Prostate gland (tissue), 2 donors: Measurements from ENCODE around the gene AGBL4. TPM values are rescaled to one million over a fixed set of nuclear protein-coding genes. Genes with fewer than 3 reads are reported as not detected.

ENCODE experiments used
- DNase-seq: peaks from one replicate; pipeline ENCODE4 v3.0.0-alpha.2; 2019; ENCODE audit warnings: low spot score
- H3K27ac ChIP-seq, 2 donors: fragments of 200-600 bp; sonication (generic); 2 replicates each; pipeline ENCODE4 v1.5.1; 2017 to 2019
- H3K27me3 ChIP-seq: fragments of 200-600 bp; sonication (generic); replicated peaks from 2 replicates; pipeline ENCODE4 v1.5.1; 2019; ENCODE audit not compliant: insufficient read depth
- H3K36me3 ChIP-seq, 2 donors: fragments of 200-600 bp; sonication (generic); 1 replicate in 1 of 2; 2 replicates in 1 of 2; pipeline versions ENCODE4 v1.5.1 to v1.8.1; 2017 to 2019
- H3K4me1 ChIP-seq: fragments of 200-600 bp; sonication (generic); replicated peaks from 2 replicates; pipeline ENCODE4 v1.5.1; 2019
- H3K4me3 ChIP-seq, 2 donors: fragments of 200-600 bp; sonication (generic); 2 replicates each; pipeline ENCODE4 v1.5.1; 2017 to 2019
- H3K9me3 ChIP-seq: fragments of 200-600 bp; sonication (generic); 2 replicates; pipeline ENCODE4 v1.5.1; 2017
- POLR2A ChIP-seq: fragments of 450-650 bp; IDR thresholded peaks from one replicate; pipeline ENCODE4 v1.6.1; 2016; ENCODE audit warnings: antibody characterized with exemption, mild to moderate bottlenecking
- POLR2AphosphoS5 ChIP-seq: sonication (generic); formaldehyde crosslinking; IDR thresholded peaks from one replicate; pipeline ENCODE4 v1.6.1; 2017; ENCODE audit warnings: antibody characterized with exemption
- WGBS: methylation state at CpG from one replicate; pipeline ENCODE4 v1.1.5; 2018; 5-methylcytosine and 5-hydroxymethylcytosine counted together
- intact Hi-C: fragments of 100-400 bp; cut with DNase I; formaldehyde crosslinking; loops from one replicate; pipeline ENCODE4 v1.14.2; 2022
- total RNA-seq, 2 donors: library from RNA; depleted of rRNA; stranded (reverse); fragments of >200 nt; gene quantifications; one replicate each; pipeline ENCODE4 v1.1.0, GENCODE V29; 2016
- TF ChIP-seq, protein P1 (sequence below), 4 experiments: fragments of 200-600 bp in 2 of 4; fragments of 450-650 bp in 2 of 4; sonication (generic) in 2 of 4; IDR thresholded peaks; 1 replicate in 3 of 4; 2 replicates in 1 of 4; pipeline ENCODE4 v1.5.1; 2016 to 2019; ENCODE audit warnings: antibody characterized with exemption in 4 of 4, mild to moderate bottlenecking in 2 of 4, moderate library complexity in 2 of 4

Gene AGBL4
- total RNA-seq, 2 donors from 2014 or later = 0.82 to 2.7 TPM

DNA sequence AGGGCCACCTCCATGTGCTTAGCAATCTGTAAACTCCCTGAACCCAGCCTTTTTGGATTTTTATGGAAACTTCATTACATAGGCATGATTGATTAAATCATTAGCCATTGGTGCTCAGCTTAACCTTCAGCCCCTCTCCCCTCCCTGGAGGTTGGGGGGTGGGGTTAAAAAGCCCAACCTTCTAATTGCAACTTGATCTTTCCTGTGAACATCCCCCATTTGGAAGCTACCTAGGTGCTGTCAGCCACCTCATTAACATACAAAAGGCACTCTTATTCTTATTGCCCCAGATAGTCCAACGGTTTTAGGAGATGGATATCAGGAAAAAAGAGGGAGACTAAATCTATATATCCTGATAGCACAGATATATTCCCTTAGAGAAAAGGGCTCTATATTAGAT, 823.0 kb downstream of the AGBL4 start:
- 13% methylated on average over 1 of the region's 1 CpG for WGBS
- Histone ChIP-seq H3K4me3 (no peak overlapping the region), H3K36me3 (no peaks in the 10 kb centered on the region), H3K4me1 (no peaks in the 10 kb centered on the region), H3K27me3 (no peaks in the 10 kb centered on the region), H3K9me3 (no peaks in the 10 kb centered on the region), H3K27ac (no peak overlapping the region)
- intact Hi-C loops = no loop called here
- DNase-seq = no peak
- TF ChIP-seq POLR2A (no peak), POLR2AphosphoS5 (no peak)
- TF ChIP-seq, protein P1, sequence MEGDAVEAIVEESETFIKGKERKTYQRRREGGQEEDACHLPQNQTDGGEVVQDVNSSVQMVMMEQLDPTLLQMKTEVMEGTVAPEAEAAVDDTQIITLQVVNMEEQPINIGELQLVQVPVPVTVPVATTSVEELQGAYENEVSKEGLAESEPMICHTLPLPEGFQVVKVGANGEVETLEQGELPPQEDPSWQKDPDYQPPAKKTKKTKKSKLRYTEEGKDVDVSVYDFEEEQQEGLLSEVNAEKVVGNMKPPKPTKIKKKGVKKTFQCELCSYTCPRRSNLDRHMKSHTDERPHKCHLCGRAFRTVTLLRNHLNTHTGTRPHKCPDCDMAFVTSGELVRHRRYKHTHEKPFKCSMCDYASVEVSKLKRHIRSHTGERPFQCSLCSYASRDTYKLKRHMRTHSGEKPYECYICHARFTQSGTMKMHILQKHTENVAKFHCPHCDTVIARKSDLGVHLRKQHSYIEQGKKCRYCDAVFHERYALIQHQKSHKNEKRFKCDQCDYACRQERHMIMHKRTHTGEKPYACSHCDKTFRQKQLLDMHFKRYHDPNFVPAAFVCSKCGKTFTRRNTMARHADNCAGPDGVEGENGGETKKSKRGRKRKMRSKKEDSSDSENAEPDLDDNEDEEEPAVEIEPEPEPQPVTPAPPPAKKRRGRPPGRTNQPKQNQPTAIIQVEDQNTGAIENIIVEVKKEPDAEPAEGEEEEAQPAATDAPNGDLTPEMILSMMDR (IDR thresholded peaks at IDR 0.05) = no peak

DNA sequence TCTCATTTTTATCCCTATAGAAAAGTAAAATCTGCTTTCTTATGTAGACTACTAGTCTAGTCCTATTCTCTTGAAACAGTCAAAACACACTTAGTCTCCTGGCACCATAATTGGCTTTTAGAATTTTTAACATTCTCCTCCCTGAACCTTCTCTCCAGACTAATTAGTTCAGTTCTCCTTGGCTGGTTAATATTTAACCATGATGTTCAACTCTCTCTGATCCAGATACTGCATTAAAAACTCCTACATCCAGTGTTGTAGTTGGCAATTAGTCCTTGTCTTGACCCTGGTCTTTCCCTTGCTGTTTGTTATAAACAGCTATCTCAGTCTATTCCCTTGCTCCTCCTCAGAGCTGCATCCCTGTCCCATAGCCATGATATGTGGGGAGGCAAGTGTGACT, 824.2 kb downstream of the AGBL4 start:
- Histone ChIP-seq H3K36me3 (no peaks in the 10 kb centered on the region), H3K4me1 (no peaks in the 10 kb centered on the region), H3K27me3 (no peaks in the 10 kb centered on the region), H3K27ac (no peak overlapping the region), H3K9me3 (no peaks in the 10 kb centered on the region), H3K4me3 (no peak overlapping the region)
- TF ChIP-seq POLR2AphosphoS5 (no peak), POLR2A (no peak)
- TF ChIP-seq, protein P1 (IDR thresholded peaks at IDR 0.05) = no peak
- DNase-seq = no peak
- intact Hi-C loops = no loop called here

DNA sequence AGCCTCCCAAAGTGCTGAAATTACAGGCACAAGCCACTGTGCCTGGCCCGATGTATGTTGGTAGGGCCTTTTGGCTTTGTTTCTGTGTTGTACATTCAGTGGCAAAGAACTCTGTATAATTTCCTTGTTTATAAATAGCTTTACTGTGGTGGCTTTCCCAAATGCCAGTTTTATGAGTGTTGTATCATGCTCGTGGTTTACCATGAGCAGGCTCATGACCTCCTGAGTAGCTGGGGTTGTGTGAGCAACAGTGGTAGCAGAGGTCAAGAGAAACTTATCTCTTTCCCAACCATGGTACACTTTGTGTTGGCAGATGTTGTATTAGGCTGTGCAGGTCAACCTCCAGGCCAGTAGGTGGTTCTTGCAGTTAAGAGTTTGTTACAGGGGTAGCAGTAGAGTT, 826.7 kb downstream of the AGBL4 start:
- no peaks in the 10 kb centered on the region for H3K4me1 ChIP-seq
- intact Hi-C loops = no loop called here
- H3K36me3 ChIP-seq = no peaks in the 10 kb centered on the region
- 76% methylated on average over 2 of the region's 2 CpGs for WGBS
- H3K4me3 ChIP-seq = no peak overlapping the region
- TF ChIP-seq POLR2A (no peak), POLR2AphosphoS5 (no peak)
- TF ChIP-seq, protein P1 (IDR thresholded peaks at IDR 0.05) = no peak
- H3K27me3 ChIP-seq = no peaks in the 10 kb centered on the region
- no peaks in the 10 kb centered on the region for H3K9me3 ChIP-seq
- H3K27ac ChIP-seq = no peak overlapping the region
- DNase-seq = no peak

DNA sequence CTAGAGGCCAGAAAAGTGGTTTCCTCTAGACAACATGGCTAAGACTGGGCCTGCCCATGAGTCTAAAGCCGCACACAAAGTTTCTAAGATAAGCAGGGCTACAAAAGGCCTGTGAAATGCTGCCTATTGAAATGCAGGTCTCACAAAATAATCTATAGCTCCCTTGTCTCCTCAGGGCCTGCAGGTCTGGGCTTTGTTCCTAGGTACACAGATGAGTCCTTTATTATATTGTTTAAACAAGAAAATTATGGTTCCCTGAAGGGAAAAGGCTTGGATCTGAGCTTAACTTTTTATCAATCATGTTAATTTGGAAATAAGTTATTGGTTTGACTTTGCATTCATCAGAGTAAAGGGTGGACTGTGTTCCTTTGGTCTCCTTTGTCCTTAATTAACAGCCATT, 833.6 kb downstream of the AGBL4 start:
- Histone ChIP-seq H3K27me3 (no peaks in the 10 kb centered on the region), H3K36me3 (no peaks in the 10 kb centered on the region), H3K9me3 (no peaks in the 10 kb centered on the region), H3K4me3 (no peak overlapping the region), H3K4me1 (no peaks in the 10 kb centered on the region), H3K27ac (no peak overlapping the region)
- intact Hi-C loops = no loop called here
- TF ChIP-seq POLR2A = no peak
- TF ChIP-seq, protein P1 (IDR thresholded peaks at IDR 0.05) = no peak
- no peak for TF ChIP-seq POLR2AphosphoS5
- 53% methylated on average over 1 of the region's 1 CpG for WGBS
- DNase-seq = no peak

DNA sequence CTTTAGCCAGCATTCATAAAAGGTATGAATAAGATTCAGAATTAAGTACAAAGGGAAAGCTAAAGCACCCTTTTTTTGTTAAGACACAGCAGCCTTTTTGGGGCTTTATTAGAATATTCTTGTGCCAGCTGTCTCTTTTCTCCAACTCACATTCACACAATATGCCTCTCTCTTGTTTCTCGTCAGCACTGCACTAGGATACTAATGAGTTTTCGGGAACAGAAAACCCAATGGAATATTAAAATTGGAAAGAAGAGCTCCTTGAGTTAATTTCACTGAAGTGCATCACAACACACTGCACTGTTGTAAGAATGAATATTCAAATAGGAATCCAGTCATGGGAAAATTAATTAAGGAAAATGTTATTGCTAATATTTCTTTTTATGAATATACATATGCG, 836.7 kb downstream of the AGBL4 start:
- H3K27ac ChIP-seq = no peak overlapping the region
- H3K36me3 ChIP-seq = no peaks in the 10 kb centered on the region
- TF ChIP-seq, protein P1 (IDR thresholded peaks at IDR 0.05) = no peak
- TF ChIP-seq POLR2A = no peak
- TF ChIP-seq POLR2AphosphoS5 = no peak
- no peaks in the 10 kb centered on the region for H3K9me3 ChIP-seq
- WGBS = 95% methylated on average over 3 of the region's 3 CpGs
- H3K4me3 ChIP-seq = no peak overlapping the region
- DNase-seq = no peak
- H3K27me3 ChIP-seq = no peaks in the 10 kb centered on the region
- H3K4me1 ChIP-seq = no peaks in the 10 kb centered on the region
- intact Hi-C loops = no loop called here
